ENCODE results near the gene EXOSC5. TPM values are rescaled to one million over a fixed set of nuclear protein-coding genes. Genes with fewer than 3 reads are reported as not detected.

EXOSC5 gene
- total and polyA plus RNA-seq, 10 of the 15 experiments (the other 5 are each of a cell fraction or from before 2014, with no cell fraction given) = 15.8 to 123 (median 52.7) TPM

GRCh38 chr19:41355035-41355434 is 42.1 kb downstream of the EXOSC5 start:
- intact Hi-C loops (cut with micrococcal nuclease; ENCODE audit: unreplicated experiment) (no loop called here), in situ Hi-C loops (cut with MboI) (no loop called here)
- no peak for TF ChIP-seq CBX3 (IDR thresholded peaks at IDR 0.05; ENCODE audit: borderline replicate concordance, low read depth)
- TF ChIP-seq RB1 (IDR thresholded peaks at IDR 0.05; ENCODE audit: borderline replicate concordance) = no peak
- TF ChIP-seq CEBPB (IDR thresholded peaks at IDR 0.05; ENCODE audit: borderline replicate concordance in 1 of 2, low read depth in 2 of 2, low read length in 2 of 2) = no peak
- TF ChIP-seq GABPA (IDR thresholded peaks at IDR 0.05; ENCODE audit: low read depth) = no peak
- no peak for TF ChIP-seq NBN (IDR thresholded peaks at IDR 0.05)
- TF ChIP-seq YY1 (IDR thresholded peaks at IDR 0.05; ENCODE audit: low read depth, low read length) = no peak
- TF ChIP-seq ZNF622 (IDR thresholded peaks at IDR 0.05) = no peak
- no peak for TF ChIP-seq POLR2AphosphoS2 (IDR thresholded peaks at IDR 0.05; ENCODE audit: low read depth, low read length)
- no peak for TF ChIP-seq LARP7 (IDR thresholded peaks at IDR 0.05)
- TF ChIP-seq MAX (IDR thresholded peaks at IDR 0.05; ENCODE audit: low read depth, low read length) = no peak
- no peak for TF ChIP-seq NFYA (IDR thresholded peaks at IDR 0.05; ENCODE audit: borderline replicate concordance, low read depth, low read length)
- TF ChIP-seq BRCA1 (IDR thresholded peaks at IDR 0.05; ENCODE audit: low read depth, low read length) = no peak
- no peak for TF ChIP-seq TAF1 (IDR thresholded peaks at IDR 0.05; ENCODE audit: borderline replicate concordance, low read depth, low read length)
- TF ChIP-seq STAT1 (conservative IDR thresholded peaks at IDR 0.05) = no peak
- no peak for TF ChIP-seq NRF1 (conservative IDR thresholded peaks at IDR 0.05; ENCODE audit: low read depth, low read length)
- no peak for TF ChIP-seq JUNB (IDR thresholded peaks at IDR 0.05)
- TF ChIP-seq PRDM15 (CRISPR knock-in tag; IDR thresholded peaks at IDR 0.05) = no peak
- no peak for TF ChIP-seq SMARCA5 (IDR thresholded peaks at IDR 0.05)
- no peak for TF ChIP-seq BACH1 (IDR thresholded peaks at IDR 0.05; ENCODE audit: borderline replicate concordance)
- TF ChIP-seq GATAD2B (conservative IDR thresholded peaks at IDR 0.05; ENCODE audit: low read depth) = no peak

More at GRCh38 chr19:41355035-41355434, 42.1 kb downstream of the EXOSC5 start:
- ATAC-seq (no peak), FAIRE-seq (no peak), DNase-seq (ENCODE audit: low read depth, low spot score) (no peak)
- H4K20me1 ChIP-seq (ENCODE audit: control insufficient read depth, insufficient read depth) = no peaks in the 10 kb centered on the region
- no peak overlapping the region for H3K27ac ChIP-seq (ENCODE audit: control insufficient read depth, insufficient read depth)
- SMC1A ChIA-PET (ENCODE audit: uncharacterized antibody, unreplicated experiment) = interaction anchor here (0.6 to 1.5 kb wide), 2 partner anchors 9 to 785 kb away, joined by 3 to 5 read pairs; partner anchors contain the start of gene B9D2
- no peaks in the 10 kb centered on the region for H3K9me3 ChIP-seq (replicated peaks; ENCODE audit: control insufficient read depth, insufficient read depth, low read length)
- no TSS peak for BruUV-seq (replicated peaks)
- no peak overlapping the region for H3K4me3 ChIP-seq
- no peak overlapping the region for H3K4me2 ChIP-seq (ENCODE audit: control insufficient read depth, insufficient read depth)
- H3K79me2 ChIP-seq (ENCODE audit: control insufficient read depth, insufficient read depth, low read length) = peaks cover 34% of the 10 kb centered on the region
- POLR2A ChIA-PET = interaction anchor here (1.6 kb wide), 1 partner anchor 9 kb away, joined by 6 read pairs; the partner anchor contains the start of gene B9D2
- peaks cover 4% of the 10 kb centered on the region for H3K4me1 ChIP-seq (ENCODE audit: control insufficient read depth, insufficient read depth, low read length)
- no peaks in the 10 kb centered on the region; a peak in 1 of 4 replicates for H3K36me3 ChIP-seq (ENCODE audit: control insufficient read depth in 2 of 2, insufficient read depth in 2 of 2, low read length in 1 of 2)
- CTCF ChIA-PET = interaction anchor here (0.6 to 6.4 kb wide), 7 partner anchors 10 to 152 kb away, joined by 3 to 91 read pairs (median 3); partner anchors contain the start of gene B9D2
- H3K27me3 ChIP-seq (replicated peaks in 1 of 2; ENCODE audit: control insufficient read depth in 2 of 2, insufficient read depth in 2 of 2, low read length in 1 of 2) = no peaks in the 10 kb centered on the region
- H2AFZ ChIP-seq (ENCODE audit: control insufficient read depth, low read depth, low read length) = no peak overlapping the region
- RAD21 ChIA-PET (ENCODE audit: unreplicated experiment) = interaction anchor here (1.2 to 1.7 kb wide), 2 partner anchors 9 to 84 kb away, joined by 5 to 7 read pairs; partner anchors contain the start of gene B9D2
- 90% methylated on average over 1 of the region's 1 CpG for WGBS (ENCODE audit: insufficient coverage, insufficient replicate concordance, low lambda C conversion rate, missing lambda C conversion rate)
- no peak overlapping the region for H3K9ac ChIP-seq (ENCODE audit: control insufficient read depth, insufficient read depth, low read length)

Data from GM12878 (cell line).